NCI-H1048 (cell line): ENCODE measurements around the gene ZYG11A.

ENCODE experiments used
- DNase-seq: peaks from one replicate; lab custom pipeline; 2025; lab: John Stamatoyannopoulos, UW

ZYG11A gene

DNA sequence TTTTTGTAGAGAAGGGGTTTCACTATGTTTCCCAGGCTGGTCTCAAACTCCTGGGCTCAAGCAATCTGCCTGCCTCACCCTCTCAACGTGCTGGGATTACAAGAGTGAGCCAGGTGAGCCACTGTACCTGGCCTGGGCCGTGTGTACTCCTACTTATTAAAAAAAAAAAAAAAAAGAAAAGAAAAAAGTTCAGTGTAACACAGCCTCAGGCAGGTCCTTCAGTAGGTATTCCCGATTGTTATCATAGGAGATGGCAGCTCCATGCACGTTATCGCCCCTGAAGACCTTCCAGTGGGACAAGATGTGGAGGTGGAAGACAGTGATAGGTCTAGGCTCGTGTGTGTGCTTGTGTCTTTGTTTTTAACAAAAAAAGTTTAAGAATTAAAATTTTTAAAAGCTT is 75.6 kb downstream of the ZYG11A start:
- DNase-seq: no peak

DNA sequence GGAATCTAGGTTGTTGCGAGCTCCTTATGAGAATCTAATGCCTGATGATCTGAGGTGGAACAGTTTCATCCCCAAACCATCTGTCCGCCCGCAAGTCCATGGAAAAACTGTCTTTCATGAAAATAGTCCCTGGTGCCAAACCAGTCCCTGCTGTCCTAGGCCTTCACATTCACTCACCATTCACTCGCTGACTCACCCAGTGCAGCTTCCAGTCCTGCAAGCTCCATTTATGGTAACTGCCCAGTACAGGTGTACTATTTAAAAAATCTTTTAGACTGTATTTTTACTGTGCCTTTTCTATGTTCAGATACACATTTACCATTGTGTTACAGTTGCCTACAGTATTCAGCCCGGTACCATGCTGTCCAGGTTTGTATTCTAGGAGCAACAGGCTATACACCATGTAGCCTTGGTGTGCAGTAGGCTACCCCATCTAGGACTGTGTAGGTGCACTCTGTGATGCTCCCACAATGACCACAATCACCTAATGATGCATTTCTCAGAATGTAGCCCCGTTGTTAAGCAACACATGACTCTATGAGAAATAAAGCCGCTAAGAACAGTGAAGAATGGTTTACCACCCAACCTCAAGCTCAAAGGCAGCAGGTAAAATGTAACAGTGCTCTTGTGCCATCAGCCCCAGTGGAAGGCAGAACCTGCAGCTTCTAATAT is 76.6 kb downstream of the ZYG11A start:
- DNase-seq: no peak

DNA sequence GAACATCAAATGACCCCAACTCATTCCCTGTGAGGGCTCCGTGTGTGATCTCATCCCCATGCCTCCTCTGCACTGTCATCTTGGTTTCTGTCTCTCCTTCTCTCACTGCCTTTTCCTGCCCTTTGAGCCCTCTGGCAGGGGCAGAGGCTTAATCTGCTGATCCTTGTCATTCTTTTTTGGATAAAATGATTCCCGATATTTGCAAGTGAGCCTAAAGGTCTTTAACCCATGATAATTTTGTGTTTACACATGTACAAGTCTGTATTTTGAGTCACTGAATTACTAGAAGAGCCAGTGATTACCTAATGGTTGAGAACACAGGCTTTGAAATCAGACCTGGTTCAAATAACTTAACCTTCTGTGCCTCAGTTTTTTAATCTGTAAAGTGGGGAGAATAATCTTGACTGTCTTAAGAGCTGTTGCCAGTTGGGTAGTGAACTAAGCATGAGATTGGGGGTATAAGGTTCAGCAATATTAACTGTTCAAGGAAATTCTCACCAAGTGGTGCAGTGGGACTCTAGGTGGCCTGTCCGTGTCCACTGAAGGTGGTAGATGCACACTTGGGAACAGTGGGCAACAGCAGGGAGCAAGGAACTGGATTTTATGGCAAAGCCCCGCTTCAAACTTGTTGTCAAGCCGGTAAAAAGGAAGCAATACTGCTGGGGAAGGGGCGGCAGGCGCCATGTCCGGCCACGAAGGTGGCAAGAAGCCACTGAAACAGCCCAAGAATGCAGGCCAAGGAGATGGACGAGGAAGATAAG is 77.3 kb downstream of the ZYG11A start:
- no peak for DNase-seq

- no peak for DNase-seq
Measured at GRCh38 chr1:52920791-52921291, 78.3 kb downstream of the ZYG11A start.

DNA sequence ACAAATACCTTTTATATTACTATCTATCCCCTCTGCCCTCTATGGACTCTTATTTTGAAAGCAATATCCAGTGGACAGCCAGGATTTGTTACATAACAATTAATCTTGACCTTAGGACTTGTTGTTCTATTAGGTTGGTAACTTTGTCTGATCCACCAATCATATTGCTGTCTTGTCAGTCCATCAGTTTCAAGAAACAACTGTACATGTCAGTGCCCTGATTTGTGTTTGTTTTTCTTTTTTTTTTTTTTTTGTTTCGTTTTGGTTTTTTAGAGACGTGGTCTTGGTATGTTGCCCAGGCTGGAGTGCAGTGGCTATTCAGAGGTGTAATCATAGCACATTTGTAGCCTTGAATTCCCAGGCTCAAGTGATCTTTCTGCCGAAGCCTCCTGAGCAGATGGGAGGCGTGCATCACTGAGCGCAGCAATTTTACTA is 83.0 kb downstream of the ZYG11A start:
- no peak for DNase-seq

- no peak for DNase-seq
Measured at GRCh38 chr1:52926864-52927211, 84.3 kb downstream of the ZYG11A start.

DNA sequence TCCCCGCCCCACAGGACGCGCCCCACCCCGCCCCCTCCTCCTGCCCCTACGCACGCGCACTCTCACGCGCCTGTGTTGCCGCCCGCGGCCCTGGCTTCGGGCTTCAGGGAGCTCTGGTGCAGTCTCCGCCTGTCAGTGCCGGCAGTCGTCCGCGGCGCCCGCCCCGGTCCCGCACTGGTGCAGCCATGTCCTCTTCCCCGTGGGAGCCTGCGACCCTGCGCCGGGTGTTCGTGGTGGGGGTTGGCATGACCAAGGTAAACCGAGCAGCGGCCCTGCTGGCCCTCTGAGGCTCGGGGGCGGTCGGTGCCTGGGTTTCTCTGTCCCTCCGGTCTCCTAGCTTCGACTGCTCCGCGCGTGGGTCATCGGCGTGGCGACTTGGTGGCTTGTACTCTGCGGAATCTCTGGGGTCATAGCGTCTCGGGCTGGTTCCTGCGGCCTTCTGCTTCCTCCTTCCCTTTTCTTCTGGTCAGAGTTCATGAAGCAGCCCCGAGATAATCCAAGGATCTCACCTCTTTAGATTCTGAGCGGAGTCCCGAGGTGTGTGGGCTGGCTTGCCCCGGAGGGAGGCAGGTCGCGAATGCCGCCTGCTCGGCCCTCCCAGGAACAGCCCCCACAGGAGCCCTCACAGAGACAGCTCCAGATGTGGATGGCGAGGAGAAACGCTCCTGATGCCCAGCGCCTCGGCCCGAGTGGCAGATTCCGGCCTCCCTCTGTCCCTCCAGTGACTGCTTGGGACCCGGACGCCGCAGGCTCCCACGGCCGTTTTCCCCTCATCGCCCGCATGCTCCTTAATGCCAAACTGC is 84.9 kb downstream of the ZYG11A start, which contains the start of gene SCP2:
SCP2 (plus strand) TSS at position 65 of the 803 bp plus-strand sequence; CDS start at position 186, 121 bp downstream.
- peak; percentile 53 for DNase-seq

GRCh38 chr1:52928015-52928404 is 85.5 kb downstream of the ZYG11A start:
- no peak for DNase-seq

GRCh38 chr1:52929019-52929418 is 86.5 kb downstream of the ZYG11A start:
- no peak for DNase-seq

DNA sequence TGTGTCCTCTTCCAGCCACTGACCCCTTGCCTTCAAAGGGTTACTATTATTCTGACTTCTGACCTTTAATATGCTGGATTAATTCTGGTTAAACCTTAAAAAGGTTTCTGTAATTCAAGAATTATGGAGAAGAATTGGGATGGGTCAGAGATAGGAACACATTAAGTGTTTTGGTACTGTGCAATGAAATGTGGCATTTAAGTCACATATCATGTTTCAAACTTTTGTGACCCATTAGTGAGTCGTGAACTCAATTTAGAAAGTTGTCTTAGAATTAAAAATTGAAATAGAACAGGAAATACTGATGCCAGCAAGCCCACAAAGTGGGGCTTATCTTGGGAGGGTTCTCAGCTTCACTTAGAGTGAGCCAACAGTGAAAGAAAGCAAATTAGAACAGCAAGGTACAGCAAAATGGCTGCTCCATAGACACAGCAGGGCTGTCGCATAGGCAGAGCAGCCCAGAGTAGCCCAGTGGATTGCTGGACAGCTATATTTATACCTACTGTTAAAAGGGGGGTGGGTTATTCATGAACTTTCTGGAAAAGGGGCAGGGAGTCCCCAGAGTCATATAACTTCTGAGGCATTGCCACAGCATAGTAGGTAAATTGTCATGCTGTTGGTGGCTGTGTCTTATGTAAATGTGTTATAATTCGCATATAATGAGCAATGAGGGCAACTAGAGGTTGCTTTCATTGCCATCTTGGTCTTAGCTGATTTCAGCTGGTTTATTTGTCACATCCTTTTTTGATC is 95.0 kb downstream of the ZYG11A start:
- no peak for DNase-seq

DNA sequence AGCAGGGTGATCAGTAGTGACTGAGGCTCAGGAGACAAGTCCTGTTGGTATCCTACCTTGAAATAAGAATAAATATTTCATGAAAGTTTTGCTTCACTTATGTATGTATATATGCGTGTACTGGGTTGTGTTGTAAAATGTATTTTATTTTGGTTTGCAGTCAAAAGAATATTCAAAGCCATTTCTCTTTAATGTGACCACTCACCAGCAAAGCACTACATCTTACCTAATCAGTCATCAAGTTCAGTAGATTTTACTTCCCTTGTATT is 95.6 kb downstream of the ZYG11A start:
- no peak for DNase-seq

DNA sequence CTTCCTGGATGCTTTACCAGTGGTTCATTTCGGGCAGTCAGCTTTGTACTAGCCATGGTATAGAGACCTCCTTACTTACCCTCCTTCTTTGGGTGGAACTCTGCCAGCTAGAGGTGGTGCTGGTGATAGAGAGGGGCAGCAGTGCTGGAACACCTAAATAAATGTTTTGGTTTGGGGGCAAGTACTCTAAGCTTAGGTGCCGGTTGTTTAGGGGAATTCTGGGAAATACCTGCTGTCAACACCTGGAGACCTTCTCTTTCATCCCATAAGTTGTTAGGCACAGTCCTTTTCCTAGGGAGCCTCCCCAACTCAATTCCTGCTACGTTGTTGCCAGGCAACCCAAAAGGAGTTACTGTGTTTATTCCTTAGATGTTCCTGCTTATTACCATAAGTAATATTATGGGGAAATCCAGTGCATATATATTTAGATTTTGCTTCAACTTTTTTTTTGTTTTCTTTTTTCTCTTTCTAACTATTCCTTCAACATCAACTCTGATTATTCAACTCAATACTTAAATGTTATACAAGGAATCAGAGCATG is 101.4 kb downstream of the ZYG11A start:
- no peak for DNase-seq

DNA sequence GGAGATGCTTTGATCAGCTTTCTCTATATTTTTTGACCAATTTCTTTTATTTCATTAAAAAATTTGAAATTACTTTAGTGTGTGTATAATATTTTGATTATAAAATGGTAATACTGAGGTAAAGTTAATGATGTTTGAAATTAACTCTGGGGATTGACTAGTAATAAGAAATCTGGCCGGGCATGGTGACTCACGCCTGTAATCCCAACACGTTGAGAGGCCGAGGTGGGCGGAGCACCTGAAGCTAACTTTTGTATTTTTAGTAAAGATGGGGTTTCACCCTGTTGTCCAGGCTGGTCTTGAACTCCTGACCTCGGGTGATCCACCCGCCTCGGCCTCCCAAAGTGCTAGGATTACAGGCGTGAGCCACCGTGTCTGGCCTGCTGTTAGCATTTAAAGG is 102.0 kb downstream of the ZYG11A start:
- no peak for DNase-seq
